PC-9 (cell line): ENCODE data around the gene TMEM131L. TPM values are rescaled to one million over a fixed set of nuclear protein-coding genes. Genes with fewer than 3 reads are reported as not detected.

ENCODE experiments used
- BruUV-seq: library from RNA; stranded (reverse); fragments of 400-500 nt; replicated peaks from 2 replicates; lab custom pipeline; 2021; lab: Mats Ljungman, UMichigan
- CTCF ChIA-PET: fragments of 300-600 bp; sonication (Branson Sonifier 250); formaldehyde crosslinking; loops from one replicate; lab custom pipeline; 2022; ENCODE audit warnings: antibody characterized with exemption; lab: Charles Lee
- POLR2A ChIA-PET: fragments of 300-600 bp; sonication (Branson Sonifier 250); formaldehyde crosslinking; loops from one replicate; lab custom pipeline; 2022; ENCODE audit warnings: antibody characterized with exemption; ENCODE audit not compliant: unreplicated experiment; lab: Charles Lee
- DNase-seq, 2 experiments: peaks; one replicate each; pipeline versions ENCODE4 v3.0.0 to v3.0.0-alpha.2; 2015 to 2022; ENCODE audit warnings: mixed read lengths in 1 of 2
- H2AFZ ChIP-seq: fragments of 200-600 bp; sonication (generic); 2 replicates; pipeline ENCODE4 v1.8.1; 2017; ENCODE audit warnings: antibody characterized with exemption
- H3F3A ChIP-seq: fragments of 200-600 bp; sonication (generic); 2 replicates; pipeline ENCODE4 v1.8.1; 2017; ENCODE audit warnings: antibody characterized with exemption, mild to moderate bottlenecking, low read depth; ENCODE audit not compliant: insufficient read depth
- H3K27ac ChIP-seq: fragments of 200-600 bp; sonication (generic); 2 replicates; pipeline ENCODE4 v1.6.1; 2016; ENCODE audit warnings: mixed run types
- H3K27me3 ChIP-seq: fragments of 200-600 bp; sonication (generic); 2 replicates; pipeline ENCODE4 v1.6.1; 2016; ENCODE audit warnings: low read depth, mixed run types; ENCODE audit not compliant: insufficient read depth
- H3K36me3 ChIP-seq: fragments of 200-600 bp; sonication (generic); 2 replicates; pipeline ENCODE4 v1.6.1; 2016; ENCODE audit warnings: low read depth, mixed run types
- H3K4me1 ChIP-seq: fragments of 200-600 bp; sonication (generic); replicated peaks from 2 replicates; pipeline ENCODE4 v1.6.1; 2016; ENCODE audit warnings: mixed run types; ENCODE audit not compliant: insufficient read depth
- H3K4me2 ChIP-seq: fragments of 200-600 bp; sonication (generic); 2 replicates; pipeline ENCODE4 v1.6.1; 2017; ENCODE audit warnings: mixed run types
- H3K4me3 ChIP-seq: fragments of 200-600 bp; sonication (generic); 2 replicates; pipeline ENCODE4 v1.6.1; 2016; ENCODE audit warnings: mixed run types
- H3K79me2 ChIP-seq: fragments of 200-600 bp; sonication (generic); 2 replicates; pipeline ENCODE4 v1.6.1; 2017; ENCODE audit warnings: low read depth, mixed run types
- H3K9me2 ChIP-seq: fragments of 200-600 bp; sonication (generic); 2 replicates; pipeline ENCODE4 v1.8.1; 2017; ENCODE audit warnings: mild to moderate bottlenecking; ENCODE audit not compliant: insufficient read depth
- H3K9me3 ChIP-seq: fragments of 200-600 bp; sonication (generic); 2 replicates; pipeline ENCODE4 v1.8.1; 2016; ENCODE audit warnings: low read depth; ENCODE audit not compliant: insufficient read depth
- H4K20me1 ChIP-seq: fragments of 200-600 bp; sonication (generic); 2 replicates; pipeline ENCODE4 v1.8.1; 2017; ENCODE audit not compliant: insufficient read depth
- EZH2 ChIP-seq: fragments of 200-600 bp; sonication (generic); IDR thresholded peaks from 2 replicates; pipeline ENCODE4 v1.8.0; 2017; ENCODE audit warnings: antibody characterized with exemption, low read depth
- intact Hi-C: fragments of 100-400 bp; cut with micrococcal nuclease; formaldehyde crosslinking; loops from one replicate; pipeline ENCODE4 v1.10.0; 2022; ENCODE audit not compliant: unreplicated experiment
- total RNA-seq: library from RNA; stranded (reverse); gene quantifications from 2 replicates; pipeline ENCODE4 v1.2.3, GENCODE V29; 2021
- TF ChIP-seq, protein P1 (sequence below): fragments of 200-600 bp; sonication (generic); conservative IDR thresholded peaks from 2 replicates; pipeline ENCODE4 v1.6.1; 2017; ENCODE audit warnings: mixed run types, antibody characterized with exemption, mild to moderate bottlenecking, moderate library complexity

Gene TMEM131L
- total RNA-seq, 1 experiment from 2014 or later = 3.8 TPM

DNA sequence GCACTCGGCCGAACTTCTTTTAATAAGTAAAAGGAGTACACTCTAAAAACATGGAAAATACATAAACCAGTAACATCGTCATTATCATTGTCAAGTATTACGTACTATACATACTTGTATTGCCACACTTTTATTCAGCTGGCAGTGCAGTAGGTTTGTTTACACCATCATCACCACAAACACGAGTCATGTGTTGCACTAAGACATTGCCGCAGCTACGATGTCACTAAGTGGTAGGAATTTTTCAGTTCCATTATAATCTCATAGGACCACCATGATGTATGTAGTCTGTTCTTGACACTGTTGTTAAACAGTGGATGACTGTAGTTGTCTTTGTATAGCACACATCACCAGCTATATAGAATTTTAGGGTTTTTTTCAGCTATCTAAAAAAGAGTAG, 48.0 kb upstream of the TMEM131L start:
- H2AFZ ChIP-seq = no peak overlapping the region
- DNase-seq = no peak
- no peaks in the 10 kb centered on the region for H3F3A ChIP-seq
- no peaks in the 10 kb centered on the region for H3K27me3 ChIP-seq
- no peak overlapping the region for H3K4me3 ChIP-seq
- no peaks in the 10 kb centered on the region for H3K4me1 ChIP-seq
- no TSS peak for BruUV-seq
- ChIA-PET POLR2A (no interaction called here), CTCF (no interaction called here)
- H3K9me3 ChIP-seq = no peaks in the 10 kb centered on the region
- TF ChIP-seq, protein P1, sequence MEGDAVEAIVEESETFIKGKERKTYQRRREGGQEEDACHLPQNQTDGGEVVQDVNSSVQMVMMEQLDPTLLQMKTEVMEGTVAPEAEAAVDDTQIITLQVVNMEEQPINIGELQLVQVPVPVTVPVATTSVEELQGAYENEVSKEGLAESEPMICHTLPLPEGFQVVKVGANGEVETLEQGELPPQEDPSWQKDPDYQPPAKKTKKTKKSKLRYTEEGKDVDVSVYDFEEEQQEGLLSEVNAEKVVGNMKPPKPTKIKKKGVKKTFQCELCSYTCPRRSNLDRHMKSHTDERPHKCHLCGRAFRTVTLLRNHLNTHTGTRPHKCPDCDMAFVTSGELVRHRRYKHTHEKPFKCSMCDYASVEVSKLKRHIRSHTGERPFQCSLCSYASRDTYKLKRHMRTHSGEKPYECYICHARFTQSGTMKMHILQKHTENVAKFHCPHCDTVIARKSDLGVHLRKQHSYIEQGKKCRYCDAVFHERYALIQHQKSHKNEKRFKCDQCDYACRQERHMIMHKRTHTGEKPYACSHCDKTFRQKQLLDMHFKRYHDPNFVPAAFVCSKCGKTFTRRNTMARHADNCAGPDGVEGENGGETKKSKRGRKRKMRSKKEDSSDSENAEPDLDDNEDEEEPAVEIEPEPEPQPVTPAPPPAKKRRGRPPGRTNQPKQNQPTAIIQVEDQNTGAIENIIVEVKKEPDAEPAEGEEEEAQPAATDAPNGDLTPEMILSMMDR = no peak
- TF ChIP-seq EZH2 = no peak
- H3K27ac ChIP-seq = no peak overlapping the region
- no peaks in the 10 kb centered on the region for H4K20me1 ChIP-seq
- no peaks in the 10 kb centered on the region for H3K36me3 ChIP-seq
- intact Hi-C loops = no loop called here
- no peaks in the 10 kb centered on the region for H3K9me2 ChIP-seq
- H3K79me2 ChIP-seq = no peaks in the 10 kb centered on the region
- no peak overlapping the region for H3K4me2 ChIP-seq

DNA sequence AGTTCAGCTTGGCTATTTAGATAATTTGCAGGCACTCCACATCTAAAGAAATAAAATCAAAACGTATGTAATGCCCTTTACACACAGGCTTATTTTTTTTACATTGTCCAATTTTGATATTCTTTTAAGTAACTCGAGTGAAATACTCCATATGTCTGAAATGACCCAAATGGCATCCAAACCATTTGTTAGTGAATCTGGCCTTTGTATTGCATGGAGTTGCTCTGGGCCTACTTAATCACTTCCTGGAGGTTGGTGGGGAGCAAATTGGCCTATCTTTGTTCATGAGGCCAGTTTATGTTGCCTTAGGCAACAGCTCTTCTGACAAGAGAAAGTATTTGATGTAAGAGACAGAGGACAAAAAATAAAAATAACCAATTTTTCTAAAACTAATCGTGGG, 47.6 kb upstream of the TMEM131L start:
- Histone ChIP-seq H3K79me2 (no peaks in the 10 kb centered on the region), H3K27ac (no peak overlapping the region), H3K9me2 (no peaks in the 10 kb centered on the region), H3K4me3 (no peak overlapping the region), H3K9me3 (no peaks in the 10 kb centered on the region), H3F3A (no peaks in the 10 kb centered on the region), H3K27me3 (no peaks in the 10 kb centered on the region), H3K4me1 (no peaks in the 10 kb centered on the region), H4K20me1 (no peaks in the 10 kb centered on the region), H3K4me2 (no peak overlapping the region), H2AFZ (no peak overlapping the region), H3K36me3 (no peaks in the 10 kb centered on the region)
- BruUV-seq = no TSS peak
- DNase-seq = no peak
- intact Hi-C loops = no loop called here
- ChIA-PET CTCF (no interaction called here), POLR2A (no interaction called here)
- TF ChIP-seq, protein P1 = no peak
- no peak for TF ChIP-seq EZH2

DNA sequence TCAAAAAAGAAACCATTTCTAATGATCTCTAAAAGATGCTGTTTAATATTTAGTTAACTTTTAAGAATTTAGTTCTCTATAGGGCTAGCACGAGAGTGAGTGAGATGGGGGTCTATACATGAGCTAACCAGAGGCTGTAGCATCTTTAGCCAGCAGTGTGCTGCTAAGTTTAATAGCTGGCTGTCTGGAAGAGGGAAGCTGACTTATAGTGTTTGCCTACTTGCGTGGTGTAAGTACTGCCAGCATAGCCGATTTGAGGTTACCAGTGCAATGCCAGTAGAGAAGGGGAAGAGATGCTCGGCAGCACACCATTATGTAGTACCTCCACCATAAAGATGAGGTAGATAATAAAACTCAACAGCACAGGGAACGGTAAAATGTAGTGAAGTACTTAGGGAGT, 47.1 kb upstream of the TMEM131L start:
- H3K27me3 ChIP-seq = no peaks in the 10 kb centered on the region
- H3K27ac ChIP-seq = no peak overlapping the region
- POLR2A ChIA-PET = no interaction called here
- no peak overlapping the region for H2AFZ ChIP-seq
- TF ChIP-seq, protein P1 = no peak
- TF ChIP-seq EZH2 = no peak
- no peak overlapping the region for H3K4me2 ChIP-seq
- no peak for DNase-seq
- no TSS peak for BruUV-seq
- no peaks in the 10 kb centered on the region for H4K20me1 ChIP-seq
- H3K9me2 ChIP-seq = no peaks in the 10 kb centered on the region
- intact Hi-C loops = no loop called here
- no peaks in the 10 kb centered on the region for H3K79me2 ChIP-seq
- no peaks in the 10 kb centered on the region for H3K36me3 ChIP-seq
- no peaks in the 10 kb centered on the region for H3K9me3 ChIP-seq
- CTCF ChIA-PET = no interaction called here
- H3F3A ChIP-seq = no peaks in the 10 kb centered on the region
- H3K4me1 ChIP-seq = no peaks in the 10 kb centered on the region
- no peak overlapping the region for H3K4me3 ChIP-seq
